HG03108 (cell line): ENCODE results near the gene AKT2.

Source experiments
- ATAC-seq: cut with Tn5 transposase; IDR thresholded peaks from one replicate; pipeline ENCODE4 v1.9.1; 2021; ENCODE audit warnings: moderate library complexity; ENCODE audit not compliant: unreplicated experiment

Gene AKT2

DNA sequence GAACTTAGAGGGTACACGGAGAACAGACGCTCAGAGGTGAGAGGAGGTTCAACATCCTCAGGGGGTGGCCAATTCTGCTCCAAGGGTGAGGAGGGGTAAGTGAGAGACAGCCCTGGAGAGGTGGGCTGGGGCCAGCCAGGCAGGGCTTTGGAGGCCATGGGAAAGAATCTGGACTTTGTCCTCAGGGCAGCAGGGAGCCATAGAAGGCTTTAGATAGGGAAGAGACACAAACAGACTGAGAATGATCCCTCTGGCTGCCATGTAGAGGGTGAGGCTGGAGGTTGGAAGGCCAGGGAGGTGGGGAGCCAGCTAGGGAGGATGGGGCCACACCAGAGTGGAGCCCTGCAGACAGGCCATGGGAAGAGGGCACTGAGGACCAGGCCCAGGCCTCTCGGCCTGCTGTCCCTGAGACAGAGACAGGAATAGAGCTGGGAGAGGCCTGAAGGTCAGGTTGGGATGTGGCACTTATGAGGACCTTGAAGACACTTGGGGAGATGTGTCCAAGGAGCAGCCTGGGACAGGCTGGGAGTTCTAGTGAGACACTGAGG is 29.5 kb downstream of the AKT2 start:
- ATAC-seq, result no peak

GRCh38 chr19:40254714-40255418 is 30.3 kb downstream of the AKT2 start:
- ATAC-seq, result no peak

DNA sequence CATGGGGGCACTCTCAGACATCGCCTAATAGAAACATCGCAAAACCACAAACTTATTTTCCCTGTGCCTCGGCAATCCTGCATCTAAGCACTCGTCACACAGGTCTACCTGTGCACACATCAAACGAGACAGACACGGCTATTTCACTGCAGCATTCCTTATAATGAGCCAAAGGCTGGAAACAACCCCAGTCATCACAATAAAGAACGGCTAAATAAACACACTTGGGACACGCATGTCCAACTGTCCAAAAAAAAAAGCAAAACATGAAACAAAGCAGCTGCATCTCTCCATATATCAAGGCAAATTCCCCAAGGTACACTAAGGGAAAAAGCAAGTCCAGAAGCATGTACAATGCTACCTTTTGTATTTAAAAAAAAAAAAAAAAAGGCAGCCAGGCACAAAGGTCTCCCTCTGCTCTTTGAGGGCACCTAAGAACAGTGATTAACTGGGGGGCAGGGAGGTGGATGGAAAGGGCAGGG is 31.5 kb downstream of the AKT2 start:
- ATAC-seq, result no peak

GRCh38 chr19:40252395-40252794 is 32.8 kb downstream of the AKT2 start:
- no peak for ATAC-seq

- ATAC-seq, result no peak
Measured at GRCh38 chr19:40251991-40252390, 33.2 kb downstream of the AKT2 start.

GRCh38 chr19:40251244-40251643 is 33.9 kb downstream of the AKT2 start:
- no peak for ATAC-seq

- ATAC-seq, result no peak
Measured at GRCh38 chr19:40249781-40250180, 35.4 kb downstream of the AKT2 start.

DNA sequence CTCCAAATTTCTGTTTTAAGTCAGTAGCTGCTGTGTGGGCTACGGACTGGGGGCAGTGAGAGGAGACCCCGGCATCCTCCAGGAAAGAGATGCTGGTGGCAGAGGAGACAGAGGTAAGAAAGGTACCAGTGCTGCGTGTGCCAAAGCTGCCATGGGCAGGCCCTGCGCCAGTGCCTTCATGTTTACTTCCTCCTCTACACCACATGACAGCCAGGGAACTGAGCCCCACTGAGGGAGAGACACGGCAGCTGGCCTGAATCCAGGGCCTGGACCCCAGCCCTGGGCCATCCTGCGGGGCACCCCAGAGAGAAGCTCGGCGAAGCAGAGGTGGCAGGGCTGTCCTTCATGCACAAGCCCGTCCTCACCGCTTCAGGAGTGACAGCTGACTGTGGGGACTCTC is 35.9 kb downstream of the AKT2 start:
- ATAC-seq, result no peak

DNA sequence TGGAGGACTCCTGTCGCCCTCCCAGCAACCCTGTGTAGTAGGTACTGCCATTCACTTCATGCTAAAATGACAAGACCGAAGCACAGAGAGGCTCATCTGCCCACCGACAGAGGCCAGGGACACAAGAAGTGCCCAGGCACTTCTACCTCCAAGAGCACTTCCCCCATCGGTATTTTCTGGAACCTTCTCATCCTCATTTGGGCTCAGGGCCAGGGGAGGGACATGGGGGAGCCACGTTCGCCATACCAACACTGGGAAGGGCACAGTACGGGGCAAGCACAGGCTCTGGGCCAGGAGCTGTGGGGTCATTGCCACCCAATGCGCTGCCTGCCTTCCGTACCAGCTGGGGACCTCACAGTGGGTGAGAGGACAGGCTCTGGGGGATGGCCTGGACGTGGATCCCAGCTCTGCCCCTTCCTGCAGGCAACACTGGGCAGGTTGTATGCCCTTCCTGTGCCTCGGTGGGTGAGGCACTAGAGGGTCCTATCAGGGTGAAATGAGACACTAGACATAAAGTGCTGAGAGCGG is 37.3 kb downstream of the AKT2 start:
- ATAC-seq, result no peak

DNA sequence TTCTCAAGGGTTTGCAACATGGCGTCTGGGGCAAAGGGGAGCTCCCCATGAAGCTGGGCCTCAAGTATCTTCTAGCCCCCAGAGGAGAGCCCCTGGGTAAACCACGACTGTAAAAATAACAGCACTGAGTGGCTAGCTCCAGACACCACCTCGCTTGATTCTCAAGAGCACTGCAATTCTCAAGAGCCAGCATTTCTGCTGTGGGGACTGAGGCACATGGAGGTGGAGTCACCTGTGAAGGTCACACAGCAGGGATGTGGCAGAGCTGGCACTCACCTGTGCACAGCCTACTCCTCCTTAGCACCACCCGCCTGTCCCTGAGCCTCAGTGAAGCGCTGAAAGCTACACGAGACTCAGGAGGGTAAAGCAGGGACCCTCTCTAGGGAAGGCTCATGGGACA is 38.0 kb downstream of the AKT2 start:
- no peak for ATAC-seq

- no peak for ATAC-seq
Measured at GRCh38 chr19:40246292-40247073, 38.7 kb downstream of the AKT2 start.

GRCh38 chr19:40245506-40246128 is 39.5 kb downstream of the AKT2 start:
- ATAC-seq, result no peak

DNA sequence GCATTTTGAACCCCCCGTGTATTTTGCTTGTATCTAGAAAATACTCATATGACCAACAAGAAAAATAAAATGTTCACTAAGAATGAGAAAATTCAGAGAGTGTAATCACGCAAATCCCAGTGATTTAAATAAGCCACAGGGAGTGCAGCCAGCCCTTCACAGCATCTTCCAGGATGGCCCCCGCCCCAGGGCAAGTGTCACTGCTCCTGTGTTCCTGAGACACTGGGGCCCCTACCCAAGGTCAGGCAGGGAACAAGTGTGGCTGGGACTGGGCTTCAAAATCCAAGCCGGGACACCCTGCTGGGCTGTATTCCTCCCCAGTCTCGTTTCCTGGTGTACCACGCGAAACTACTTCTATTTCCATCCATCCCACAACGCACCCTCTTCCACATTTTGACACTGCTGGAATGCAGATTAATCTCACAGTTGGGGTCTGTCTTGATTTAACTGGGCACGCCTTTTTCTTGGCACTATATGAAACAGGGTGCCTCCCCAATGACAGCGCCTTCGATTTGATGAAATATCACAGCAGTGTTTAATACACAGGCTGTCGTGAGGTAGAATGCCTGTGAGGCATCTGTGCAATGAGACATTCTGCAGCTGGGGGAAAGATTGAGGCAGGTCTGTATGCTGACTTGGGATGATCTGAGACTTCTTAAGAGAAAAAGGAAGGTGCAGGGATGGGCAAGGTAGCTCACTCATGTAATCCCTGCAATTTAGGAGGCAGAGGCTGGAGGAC is 40.4 kb downstream of the AKT2 start:
- no peak for ATAC-seq

- no peak for ATAC-seq
Measured at GRCh38 chr19:40243181-40243580, 42.0 kb downstream of the AKT2 start.

DNA sequence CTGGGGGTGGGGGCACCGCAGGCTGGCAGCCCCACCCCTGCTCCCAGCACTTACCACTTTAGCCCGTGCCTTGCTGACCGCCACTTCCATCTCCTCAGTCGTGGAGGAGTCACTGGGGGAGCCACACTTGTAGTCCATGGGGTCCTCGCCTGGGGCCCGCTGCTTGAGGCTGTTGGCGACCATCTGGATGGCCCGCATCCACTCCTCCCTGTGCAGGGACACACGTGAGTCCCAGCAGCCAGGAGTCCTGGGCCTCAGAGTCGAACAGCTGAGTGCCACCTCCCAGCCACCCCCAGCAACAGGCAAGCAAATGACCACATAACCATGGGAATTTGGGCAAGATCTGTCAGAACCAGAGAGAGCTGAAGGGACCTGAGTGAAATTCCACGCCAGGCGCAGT is 42.7 kb downstream of the AKT2 start:
- ATAC-seq, result no peak

- no peak for ATAC-seq
Measured at GRCh38 chr19:40241809-40242384, 43.2 kb downstream of the AKT2 start.

DNA sequence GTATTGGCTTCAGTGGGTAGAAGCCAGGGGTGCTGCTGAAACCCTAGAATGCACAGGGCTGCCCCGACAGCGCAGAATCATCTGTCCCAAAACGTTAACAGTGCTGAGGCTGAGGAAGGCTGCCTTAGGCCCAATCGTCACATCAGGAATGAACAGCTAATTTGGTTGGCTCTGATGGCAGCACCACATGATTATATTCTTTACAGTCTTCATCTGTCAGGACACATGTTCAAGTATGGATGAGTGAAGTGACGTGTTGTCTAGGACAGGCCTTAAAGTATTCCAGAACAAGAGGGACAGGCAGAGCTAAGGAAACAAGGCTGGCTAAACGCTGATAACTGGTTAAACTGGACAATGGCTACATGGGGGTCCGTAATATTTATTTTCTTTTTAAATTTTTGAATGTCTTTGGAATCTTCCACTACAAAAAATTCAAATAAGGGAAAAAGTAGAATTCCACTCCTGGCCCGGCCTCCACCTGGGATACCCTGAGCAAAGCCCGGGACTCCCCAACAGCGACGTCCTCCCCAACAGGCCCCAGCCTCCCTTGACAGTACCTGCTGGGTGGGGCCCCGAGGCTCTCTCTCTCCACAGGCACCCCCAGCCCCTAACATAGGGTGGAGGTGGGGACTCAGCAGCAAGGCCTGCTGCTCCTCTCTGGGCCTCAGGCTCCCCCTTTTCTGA is 43.9 kb downstream of the AKT2 start:
- ATAC-seq, result no peak

DNA sequence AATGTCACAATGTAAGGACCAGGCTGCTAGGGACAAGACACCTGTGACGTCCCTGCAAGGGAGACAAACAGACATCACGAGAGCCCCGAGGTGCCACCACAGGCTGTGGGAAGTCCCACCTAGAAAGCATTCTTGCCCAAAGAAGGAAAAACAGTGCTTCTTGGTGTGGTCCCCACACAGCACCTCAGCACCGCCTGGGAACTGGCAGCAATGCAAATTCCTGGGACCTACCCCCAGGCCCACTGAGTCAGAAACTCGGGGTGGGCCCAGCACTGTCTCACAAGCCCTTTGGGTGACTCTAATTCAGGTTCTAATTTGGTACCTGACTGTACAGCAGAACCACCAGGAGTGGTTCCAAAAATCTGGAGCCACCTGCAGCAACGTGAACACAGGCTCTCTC is 44.8 kb downstream of the AKT2 start:
- ATAC-seq, result no peak

DNA sequence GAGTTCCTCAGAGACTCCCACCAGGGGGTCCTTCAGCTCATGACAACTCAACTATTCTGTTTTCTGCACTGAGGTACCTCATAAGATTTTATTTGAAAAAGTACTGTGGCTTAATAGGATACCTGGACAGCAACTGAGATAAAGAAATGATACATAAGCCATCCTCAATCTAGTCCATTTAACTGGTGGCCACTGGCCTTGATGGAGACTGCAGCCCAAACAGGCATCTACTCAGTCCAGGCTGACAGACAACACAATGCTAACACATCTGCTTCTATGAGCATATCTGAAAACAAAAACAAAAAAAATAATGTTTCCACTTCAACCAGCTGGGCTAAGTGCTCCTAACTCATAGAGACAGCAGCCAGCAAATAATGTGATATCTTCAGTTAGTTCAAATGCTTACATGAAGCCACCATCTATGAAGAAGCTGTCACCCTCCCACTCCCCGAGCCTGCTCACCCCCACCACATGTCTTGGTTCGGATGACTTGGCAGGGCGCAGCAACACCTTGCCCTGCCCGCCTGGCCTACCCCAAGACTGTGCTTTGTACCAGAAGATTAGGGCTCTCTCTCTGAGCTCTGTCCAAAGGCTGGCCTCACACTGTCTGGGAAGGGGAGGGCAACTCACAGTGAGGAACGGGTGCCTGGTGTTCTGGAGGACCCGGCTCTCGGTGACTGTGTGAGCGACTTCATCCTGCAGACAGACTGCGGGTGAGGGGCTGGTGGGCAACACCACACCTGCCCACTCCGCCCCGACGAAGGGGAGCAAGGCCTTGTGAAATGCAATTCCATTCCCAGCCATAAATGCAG is 45.5 kb downstream of the AKT2 start:
- ATAC-seq, result no peak
